Fibroblast of peridontal ligament (primary cell): Measurements from ENCODE around the gene EFCAB11.
A peak's percentile ranks its signal among the peaks of the same experiment; 100 is the strongest.

ENCODE experiments used
- DNase-seq: peaks from one replicate; pipeline ENCODE4 v3.0.0-alpha.2; 2010; ENCODE audit errors: extremely low read depth

The EFCAB11 gene

GRCh38 chr14:89814126-89814525, 140.4 kb downstream of the EFCAB11 start:
- DNase-seq: no peak

DNA sequence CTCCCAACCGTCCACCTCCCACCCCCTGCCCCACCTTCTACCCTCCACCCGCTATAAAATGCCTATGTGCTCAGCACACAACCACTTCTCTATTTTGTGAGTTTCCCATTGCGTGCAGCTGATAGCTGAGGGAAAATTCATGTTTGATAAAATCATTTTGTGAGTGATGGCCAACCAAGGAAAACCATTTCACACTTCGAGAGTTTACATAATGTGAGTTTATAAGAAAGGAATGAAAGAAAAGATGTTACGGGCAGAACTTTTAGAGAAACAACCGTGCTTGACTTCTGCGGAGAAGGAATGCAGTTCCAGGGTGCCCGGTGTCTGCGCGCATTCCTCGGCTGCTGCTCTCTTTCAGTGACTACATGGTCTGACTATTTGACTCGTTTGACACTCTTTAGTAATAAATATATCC, 140.9 kb downstream of the EFCAB11 start:
- DNase-seq: no peak

DNA sequence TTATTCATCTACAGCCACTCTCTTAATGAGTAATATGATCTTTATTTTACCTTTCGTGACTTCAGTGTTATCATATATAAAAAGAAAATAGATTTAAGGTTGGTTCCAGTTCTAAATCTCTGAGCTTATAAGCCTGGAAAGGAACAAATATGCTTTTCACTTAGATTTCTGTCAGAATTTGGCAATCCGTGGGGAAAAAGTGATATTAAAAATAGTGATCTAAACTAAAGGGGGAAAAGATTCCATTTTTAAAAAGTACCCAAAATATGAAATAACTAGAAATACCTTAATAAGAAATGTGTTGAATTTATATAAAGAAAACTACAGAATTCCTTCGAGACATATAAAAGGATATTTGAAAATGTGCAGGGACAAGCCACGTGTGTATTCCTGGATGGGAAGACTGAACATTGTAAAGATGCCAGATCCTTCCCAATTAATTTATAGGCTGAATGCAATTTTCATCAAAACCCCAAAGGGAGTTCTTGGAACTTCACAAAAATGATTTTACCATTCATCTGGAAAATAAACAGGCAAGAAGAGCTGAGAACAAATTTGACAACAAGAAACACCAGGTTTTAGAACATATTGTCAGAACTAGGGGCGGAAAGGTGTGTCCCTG, 142.5 kb downstream of the EFCAB11 start:
- no peak for DNase-seq

DNA sequence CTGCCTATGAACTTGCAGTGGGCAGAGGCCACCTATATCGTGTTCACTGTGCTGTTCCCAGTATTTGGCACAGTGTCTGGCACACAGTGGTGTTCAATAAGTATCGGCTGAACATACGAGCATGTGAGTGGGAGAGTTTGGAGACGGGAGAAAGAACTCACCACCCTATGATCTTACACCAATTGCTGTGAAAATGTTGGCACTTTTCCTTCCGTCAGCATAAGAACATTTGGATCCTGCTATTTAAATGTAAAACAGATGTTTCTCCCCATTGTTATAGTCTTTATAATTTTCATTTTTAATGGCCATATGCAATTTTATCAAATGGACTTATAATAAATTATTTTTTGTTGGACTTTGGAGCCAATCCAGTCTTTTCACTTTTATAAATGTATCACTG, 144.4 kb downstream of the EFCAB11 start:
- DNase-seq: peak; percentile 61

- DNase-seq: no peak
Measured at GRCh38 chr14:89807892-89808291, 146.6 kb downstream of the EFCAB11 start.

DNA sequence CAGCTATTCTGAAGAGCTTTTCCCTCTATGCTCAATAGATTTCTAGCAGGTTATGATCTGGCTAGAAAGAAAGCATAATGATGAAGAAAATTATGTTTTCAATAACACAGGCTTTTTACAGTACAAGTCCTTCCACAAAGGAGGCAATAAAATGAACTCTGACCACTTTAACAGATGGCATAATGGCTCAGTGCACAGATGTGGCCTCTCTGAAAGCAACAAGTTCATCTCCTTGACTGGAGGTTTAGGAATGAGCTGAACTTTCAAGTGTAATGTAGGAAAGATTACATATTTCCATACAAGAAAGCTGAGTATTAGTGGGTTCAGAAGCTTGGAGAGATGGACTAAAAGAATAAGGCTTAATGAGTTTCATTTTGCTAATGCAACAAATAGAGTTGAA, 147.4 kb downstream of the EFCAB11 start:
- no peak for DNase-seq

DNA sequence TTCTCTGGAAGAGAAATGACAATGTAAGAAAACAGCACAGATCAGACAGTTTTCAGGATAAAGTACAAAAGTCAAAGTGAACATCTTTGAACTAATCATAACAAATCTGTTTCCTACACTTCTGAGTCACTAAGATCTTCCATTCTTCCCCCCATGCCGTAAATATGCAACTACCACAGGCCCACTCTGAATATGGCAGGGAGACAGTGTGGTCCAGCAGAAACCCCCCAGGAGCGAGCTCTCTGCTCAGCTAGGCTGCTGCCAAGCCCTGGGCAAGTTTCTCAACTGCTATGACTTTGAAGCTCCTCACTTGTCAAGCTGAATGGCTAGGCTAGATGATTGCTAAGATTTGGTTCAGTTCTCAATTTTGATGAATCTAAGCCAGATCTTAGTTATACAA, 148.1 kb downstream of the EFCAB11 start:
- no peak for DNase-seq

DNA sequence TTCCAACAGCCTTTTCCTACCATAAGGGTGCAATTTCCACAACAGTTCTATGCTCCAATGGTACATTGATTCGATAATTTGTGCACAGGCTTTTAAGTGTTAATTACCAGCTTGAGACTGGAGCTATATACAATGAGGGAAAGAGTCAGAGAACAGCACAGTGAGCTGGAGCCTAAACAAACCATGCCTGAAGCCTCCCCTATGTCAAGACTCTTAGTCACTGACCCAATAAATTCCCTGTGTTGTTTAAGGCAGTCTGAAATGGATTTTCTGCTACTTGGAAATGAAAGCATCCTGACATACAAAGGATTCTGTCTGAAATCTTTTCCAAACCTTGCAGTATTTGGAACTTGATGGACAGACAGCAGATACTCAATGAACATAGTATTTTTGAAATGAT, 149.0 kb downstream of the EFCAB11 start:
- DNase-seq: no peak

GRCh38 chr14:89803542-89803941, 151.0 kb downstream of the EFCAB11 start:
- no peak for DNase-seq

GRCh38 chr14:89801136-89801535, 153.4 kb downstream of the EFCAB11 start:
- no peak for DNase-seq

DNA sequence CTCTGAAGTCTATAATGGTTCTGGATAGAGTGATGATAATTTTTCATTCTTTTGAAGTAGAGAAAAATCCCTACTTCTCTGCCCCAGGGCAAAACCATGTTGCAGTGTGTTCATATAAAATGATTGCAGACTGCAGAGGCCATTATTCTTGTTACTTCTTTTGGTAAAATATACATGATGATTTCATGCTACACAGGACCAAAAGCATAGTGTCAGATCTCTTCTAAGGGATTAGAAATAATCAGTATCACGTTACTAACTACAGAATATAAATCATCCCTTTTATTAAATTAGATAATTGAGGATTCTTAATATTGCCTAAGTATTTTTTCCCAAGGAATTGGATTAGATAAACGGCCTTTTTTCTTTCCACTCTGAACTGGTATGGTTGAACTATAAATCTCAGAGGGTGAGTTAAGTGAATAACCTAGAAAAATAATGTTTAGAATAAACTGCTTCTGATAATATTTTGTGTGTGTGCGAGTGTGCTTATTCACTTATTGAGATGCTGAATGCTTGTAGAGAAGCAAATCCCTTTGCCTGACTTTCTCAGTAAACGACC, 156.2 kb downstream of the EFCAB11 start:
- no peak for DNase-seq

DNA sequence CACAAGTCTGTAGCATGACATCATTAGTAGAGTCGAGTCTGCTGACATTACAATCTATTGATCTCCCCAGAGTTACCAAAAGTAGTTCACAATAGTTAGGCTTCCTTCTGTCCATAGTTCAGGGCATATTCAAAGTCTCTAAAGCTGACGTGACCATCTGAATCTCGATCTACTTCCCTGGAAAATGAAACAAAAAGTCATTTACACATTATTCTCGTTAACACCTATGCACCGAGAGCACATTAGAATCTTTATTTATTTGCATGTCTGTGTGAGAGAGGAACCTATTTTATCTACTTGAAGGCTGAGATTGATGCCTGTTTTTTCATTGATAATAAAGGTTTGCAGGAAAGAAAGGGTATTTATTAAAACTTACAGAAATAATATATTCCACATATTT, 157.4 kb downstream of the EFCAB11 start:
- no peak for DNase-seq

DNA sequence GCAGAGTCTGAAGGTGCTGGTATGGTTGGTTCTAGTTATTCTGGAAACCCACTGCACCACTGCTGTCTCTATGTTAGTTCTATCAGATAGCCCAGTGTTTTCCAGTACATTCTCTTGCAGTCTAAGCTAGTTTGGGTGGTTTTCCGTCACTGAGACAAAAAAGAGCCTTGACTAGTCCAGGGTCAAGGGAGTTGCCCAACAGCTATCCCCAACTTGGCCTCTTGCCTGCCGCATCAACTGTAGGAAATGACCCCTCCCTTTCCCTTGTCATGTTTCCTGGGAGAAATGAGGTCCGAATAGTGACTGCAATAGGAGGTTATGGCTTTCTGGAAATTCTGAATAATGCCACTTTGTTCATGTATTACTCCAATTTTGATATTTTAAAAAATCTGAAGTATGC, 160.4 kb downstream of the EFCAB11 start:
- DNase-seq: no peak

GRCh38 chr14:89793367-89793716, 161.2 kb downstream of the EFCAB11 start:
- no peak for DNase-seq

- peak; percentile 15 for DNase-seq
Measured at GRCh38 chr14:89792489-89793366, 161.8 kb downstream of the EFCAB11 start.

DNA sequence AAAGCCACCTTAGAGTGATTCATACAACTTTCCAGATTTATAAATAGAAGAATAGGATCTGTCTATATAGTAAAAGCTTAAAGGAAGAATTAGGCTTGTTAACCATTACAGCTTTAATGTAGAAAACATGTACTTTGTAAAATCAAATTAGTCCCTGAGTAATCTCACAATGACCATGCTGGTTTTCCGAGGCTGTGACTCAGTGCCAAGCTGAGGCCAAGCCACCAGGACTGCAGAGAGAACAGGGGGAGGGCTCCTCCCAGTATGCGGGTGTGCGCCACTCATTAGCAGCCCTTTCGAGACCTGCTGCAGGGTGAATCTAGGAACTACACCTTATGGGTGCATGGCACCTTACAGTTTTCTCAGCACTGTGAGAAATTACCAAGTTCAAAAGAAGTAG, 167.0 kb downstream of the EFCAB11 start:
- DNase-seq: peak; percentile 41

- no peak for DNase-seq
Measured at GRCh38 chr14:89781046-89781445, 173.5 kb downstream of the EFCAB11 start.

DNA sequence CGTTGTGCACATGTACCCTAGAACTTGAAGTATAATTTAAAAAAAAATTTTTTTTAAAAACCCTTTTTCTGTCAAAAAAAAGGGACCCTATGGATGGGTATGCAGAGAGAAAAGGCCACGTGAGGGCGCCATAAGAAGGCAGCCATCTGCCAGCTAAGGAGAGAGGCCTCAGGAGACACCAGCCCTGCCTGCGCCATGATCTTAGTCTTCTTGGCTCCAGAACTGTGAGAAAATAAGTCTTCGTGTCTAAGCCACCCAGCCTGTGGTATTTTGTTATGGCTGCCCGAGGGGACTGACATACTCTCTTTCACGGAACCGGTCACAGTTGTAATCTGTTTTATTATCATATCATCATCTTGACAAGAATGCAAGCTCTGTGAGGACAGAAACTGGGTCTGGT, 174.8 kb downstream of the EFCAB11 start:
- DNase-seq: no peak

DNA sequence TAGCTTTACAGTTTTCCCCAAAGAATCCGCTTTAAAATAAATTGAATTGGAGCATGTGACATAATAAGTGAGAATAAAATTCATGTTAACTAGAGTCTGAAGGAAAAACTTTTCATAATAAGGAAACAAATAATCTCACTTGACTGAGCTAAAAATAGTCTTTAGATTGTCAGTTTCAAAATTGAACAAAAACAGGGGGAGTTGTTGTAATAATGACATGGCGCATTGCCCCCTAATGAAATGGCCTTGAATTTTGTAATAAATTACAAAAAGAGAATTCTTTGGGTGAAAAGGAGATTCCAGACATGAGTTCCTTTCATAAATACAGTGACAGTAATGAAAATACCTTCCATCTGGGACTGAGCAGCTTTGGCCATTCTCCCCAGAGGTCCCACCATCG, 178.6 kb downstream of the EFCAB11 start:
- DNase-seq: no peak

DNA sequence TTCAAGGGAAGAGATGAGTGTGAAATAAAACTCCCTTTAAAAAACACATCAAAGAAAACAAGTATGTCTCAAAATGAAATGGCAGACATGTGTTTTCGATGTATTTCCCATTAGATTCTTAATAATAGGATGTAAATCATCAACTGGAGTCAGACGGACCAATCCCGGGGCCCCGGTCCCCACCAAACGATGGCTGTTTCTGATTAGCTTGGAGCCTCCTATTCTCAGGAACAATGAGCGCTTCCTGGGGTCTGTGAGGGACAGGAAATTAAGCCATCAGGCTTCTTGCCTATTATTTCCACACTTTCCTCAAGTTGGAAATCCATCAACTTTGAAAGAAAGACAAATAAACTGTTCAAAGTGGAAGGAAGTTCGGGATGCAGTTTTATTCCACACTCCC, 179.4 kb downstream of the EFCAB11 start:
- no peak for DNase-seq

GRCh38 chr14:89773644-89774316, 180.8 kb downstream of the EFCAB11 start:
- DNase-seq: no peak

DNA sequence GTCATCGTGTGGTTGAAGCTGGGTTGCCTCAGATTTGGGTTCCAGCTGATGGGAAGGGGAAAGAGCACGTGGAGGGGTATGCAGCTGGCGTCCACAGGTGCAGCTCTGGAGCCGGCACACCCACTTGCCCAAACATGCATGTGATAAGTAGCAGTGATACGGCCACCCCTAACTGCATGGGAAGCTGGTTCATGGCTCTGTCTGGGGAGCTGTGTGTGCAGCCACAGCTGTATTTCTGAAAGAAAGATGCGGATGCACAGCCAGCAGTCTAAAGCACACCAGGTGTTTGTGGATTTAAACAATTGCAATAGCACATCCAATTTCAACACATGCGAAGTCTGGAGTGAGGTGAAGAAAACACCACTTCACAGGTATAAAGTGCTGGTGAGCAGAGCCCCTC, 181.4 kb downstream of the EFCAB11 start:
- DNase-seq: no peak

DNA sequence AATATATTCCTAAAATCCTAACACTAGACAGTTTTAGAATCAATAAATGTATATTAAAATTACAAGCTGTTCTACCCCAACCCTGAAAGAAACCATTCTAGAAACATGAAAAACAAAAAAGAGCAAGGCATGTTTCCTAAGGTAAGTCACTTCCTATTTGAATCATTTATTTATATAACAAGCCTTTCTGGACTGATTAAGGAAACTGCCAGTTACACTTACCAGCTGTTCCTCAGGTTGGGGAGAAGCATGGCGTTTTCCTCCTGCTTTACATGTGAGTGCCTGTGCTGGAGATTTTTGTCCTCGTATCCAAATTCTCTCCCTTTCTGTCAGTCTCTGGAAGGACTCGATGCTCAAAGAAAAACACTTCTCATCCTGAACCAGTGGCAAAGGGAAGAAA, 183.3 kb downstream of the EFCAB11 start:
- DNase-seq: peak; percentile 17
